Ureter (tissue), 1 donor: ENCODE data around the gene BCAS3. TPM values are rescaled to one million over a fixed set of nuclear protein-coding genes. Genes with fewer than 3 reads are reported as not detected.
"Not testable (repeated sequence)": the region's sequence is repeated elsewhere in the genome, so short reads cannot be mapped to it uniquely, and the experiment has no call there.

Source experiments
- DNase-seq: peaks from one replicate; pipeline ENCODE4 v3.0.0-alpha.2; 2020; ENCODE audit warnings: low spot score
- total RNA-seq: library from RNA; stranded (reverse); gene quantifications from one replicate; pipeline ENCODE4 v1.2.4, GENCODE V29; 2023
- donor health status: DM: yes; HTN: yes; CAD: no.

Gene BCAS3
- total RNA-seq, 1 donor from 2014 or later, result 57.9 TPM

DNA sequence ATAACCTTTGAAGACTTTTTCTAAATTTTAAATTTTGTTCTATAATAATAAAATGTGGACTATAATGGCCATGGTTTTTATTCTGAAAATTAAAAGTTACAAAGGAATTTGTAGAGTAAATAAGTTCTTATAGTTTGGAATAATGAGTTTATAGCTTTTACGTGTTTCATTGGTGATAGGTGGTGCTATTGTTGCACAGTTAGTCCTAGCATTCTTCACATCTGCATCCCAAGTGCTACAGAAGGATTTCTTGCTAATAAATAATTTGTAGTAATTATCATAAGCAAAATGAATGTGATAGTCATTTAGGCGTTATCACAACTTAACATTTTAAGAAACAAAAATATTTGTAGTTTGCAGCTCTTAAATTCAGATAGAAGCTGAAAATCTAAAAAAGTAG, 67.9 kb downstream of the BCAS3 start:
- DNase-seq, result no peak

DNA sequence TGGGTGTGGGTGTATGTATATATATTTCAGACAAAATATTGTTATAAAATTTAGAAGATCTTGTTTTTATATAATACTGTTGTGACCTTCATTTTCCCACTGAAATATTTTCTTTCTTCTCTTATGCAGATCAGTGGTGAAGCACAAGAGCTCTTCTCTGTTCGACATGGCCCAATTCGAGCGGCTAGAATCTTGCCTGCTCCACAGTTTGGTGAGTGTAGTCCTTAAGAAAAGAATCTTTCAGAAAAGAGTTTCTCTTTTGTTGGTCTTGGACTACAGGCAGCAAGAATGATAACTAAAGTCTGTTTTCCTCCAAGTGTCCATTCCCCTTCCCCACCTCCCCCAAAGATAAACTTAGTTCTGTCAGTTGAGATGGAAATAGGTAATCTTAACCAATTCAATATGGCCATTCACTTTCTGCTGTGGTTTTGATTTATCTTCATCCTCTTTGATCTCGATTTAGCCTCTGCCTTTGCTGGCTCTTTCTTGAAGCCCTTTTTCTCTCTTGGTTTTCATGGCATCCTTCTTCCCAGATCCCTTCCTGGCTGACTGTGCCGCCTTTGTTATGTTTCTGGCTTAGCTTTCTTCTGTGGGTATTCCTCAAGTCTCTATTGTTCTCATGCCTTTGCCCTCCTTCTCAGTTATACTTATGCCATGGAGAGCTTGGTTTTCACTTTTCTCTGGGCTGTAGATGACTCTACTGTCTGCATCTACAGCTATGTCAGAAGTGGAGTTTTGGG, 69.6 kb downstream of the BCAS3 start:
- DNase-seq, result no peak

GRCh38 chr17:60748204-60748603, 70.6 kb downstream of the BCAS3 start:
- DNase-seq, result no peak

- no peak for DNase-seq
These were observed 71.4 kb downstream of the BCAS3 start for GRCh38 chr17:60749050-60749449.

GRCh38 chr17:60749708-60750107, 72.1 kb downstream of the BCAS3 start:
- no peak for DNase-seq

GRCh38 chr17:60750640-60751039, 73.0 kb downstream of the BCAS3 start:
- DNase-seq, result no peak

GRCh38 chr17:60751884-60752283, 74.2 kb downstream of the BCAS3 start:
- no peak for DNase-seq

DNA sequence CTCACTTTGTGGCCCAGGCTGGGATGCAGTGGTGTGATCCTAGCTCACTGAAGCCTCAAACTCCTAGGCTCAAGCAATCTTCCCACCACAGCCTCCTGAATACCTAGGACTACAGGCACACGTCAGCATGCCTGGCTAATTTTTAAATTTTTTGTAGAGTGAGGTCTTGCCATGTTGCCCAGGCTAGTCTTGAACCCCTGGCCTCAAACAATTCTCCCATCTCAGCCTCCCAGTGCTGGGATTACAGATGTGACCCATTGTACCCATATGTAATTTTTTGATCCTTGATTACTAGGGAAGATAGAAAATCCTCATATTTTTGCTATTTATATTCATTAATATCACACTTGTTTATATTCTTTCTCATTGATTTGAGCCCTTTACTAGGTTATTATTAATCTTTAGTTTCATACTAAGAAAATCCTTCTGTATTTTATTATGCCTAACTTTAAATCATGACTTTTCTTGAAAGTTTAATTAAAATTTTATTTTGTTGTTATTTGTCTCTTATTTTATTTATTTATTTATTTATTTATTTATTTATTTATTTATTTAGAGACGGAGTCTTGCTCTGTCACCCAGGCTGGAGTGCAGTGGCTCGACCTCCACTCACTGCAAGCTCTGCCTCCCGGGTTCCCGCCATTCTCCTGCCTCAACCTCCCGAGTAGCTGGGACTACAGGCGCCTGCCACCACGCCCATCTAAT, 75.4 kb downstream of the BCAS3 start:
- DNase-seq, result no peak

- DNase-seq, result no peak
These were observed 76.5 kb downstream of the BCAS3 start for GRCh38 chr17:60754057-60754604.

DNA sequence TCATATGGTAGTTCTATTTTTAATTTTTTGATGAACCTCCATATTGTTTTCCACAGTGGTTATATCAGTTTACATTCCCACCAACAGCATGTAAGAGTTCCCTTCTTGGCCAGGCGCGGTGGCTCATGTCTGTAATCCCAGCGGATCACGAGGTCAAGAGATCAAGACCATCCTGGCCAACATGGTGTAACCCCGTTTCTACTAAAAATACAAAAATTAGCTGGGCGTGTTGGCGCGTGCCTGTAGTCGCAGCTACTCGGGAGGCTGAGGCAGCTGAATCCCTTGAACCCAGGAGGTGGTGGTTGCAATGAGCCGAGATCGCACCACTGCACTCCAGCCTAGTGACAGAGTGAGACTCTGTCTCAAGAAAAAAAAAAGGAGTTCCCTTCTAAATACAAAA, 79.1 kb downstream of the BCAS3 start:
- not testable (repeated sequence) for DNase-seq

GRCh38 chr17:60757437-60757836, 79.8 kb downstream of the BCAS3 start:
- no peak for DNase-seq

GRCh38 chr17:60759756-60760155, 82.1 kb downstream of the BCAS3 start:
- no peak for DNase-seq

DNA sequence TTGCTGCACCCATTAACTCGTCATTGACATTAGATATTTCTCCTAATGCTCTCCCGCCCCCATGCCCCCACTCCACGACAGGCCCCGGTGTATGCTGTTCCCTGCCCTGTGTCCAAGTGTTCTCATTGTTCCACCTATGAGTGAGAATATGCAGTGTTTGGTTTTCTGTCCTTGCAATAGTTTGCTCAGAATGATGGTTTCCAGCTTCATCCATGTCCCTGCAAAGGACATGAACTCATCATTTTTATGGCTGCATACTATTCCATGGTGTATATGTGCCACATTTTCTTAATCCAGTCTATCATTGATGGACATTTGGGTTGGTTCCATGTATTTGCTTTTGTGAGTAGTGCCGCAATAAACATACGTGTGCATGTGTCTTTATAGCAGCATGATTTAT, 83.7 kb downstream of the BCAS3 start:
- DNase-seq, result not testable (repeated sequence)

DNA sequence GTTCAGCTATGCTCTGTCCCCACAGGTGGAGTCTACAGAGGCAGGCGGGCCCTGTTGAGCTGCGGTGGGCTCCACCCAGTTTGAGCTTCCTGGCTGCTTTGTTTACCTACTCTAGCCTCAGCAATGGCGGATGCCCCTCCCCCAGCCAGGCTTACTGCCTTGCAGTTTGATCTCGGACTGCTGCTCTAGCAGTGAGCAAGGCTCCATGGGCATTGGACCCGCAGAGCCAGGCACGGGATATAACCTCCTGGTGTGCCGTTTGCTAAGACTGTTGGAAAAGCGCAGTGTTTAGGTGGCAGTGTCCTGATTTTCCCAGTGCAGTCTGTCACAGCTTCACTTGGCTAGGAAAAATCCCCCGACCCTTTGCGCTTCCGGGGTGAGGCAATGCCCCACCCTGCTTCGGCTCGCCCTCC, 89.1 kb downstream of the BCAS3 start:
- DNase-seq, result no peak

DNA sequence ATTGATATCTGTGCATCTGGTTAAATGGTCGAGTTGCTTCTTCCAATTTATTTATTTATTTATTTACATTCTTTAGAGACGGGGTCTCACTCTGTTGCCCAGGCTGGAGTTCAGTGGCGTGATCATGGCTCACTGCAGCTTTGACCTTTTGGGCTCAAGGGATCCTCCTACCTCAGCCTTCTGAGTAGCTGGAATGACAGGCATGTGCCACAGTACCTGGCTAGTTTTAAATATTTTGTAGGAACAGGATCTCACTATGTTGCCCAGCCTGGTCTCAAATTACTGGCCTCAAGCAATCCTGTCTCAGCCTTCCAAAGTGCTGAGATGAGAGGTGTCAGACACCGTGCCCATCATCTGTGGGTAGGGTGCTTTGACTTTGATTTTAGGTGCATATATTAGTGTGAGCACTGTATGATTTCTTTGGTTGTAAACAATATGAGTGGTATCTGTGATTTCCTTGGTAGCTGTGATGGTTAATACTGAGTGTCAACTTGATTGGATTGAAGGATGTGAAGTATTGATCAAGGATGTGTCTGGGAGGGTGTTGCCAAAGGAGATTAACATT, 90.2 kb downstream of the BCAS3 start:
- no peak for DNase-seq

DNA sequence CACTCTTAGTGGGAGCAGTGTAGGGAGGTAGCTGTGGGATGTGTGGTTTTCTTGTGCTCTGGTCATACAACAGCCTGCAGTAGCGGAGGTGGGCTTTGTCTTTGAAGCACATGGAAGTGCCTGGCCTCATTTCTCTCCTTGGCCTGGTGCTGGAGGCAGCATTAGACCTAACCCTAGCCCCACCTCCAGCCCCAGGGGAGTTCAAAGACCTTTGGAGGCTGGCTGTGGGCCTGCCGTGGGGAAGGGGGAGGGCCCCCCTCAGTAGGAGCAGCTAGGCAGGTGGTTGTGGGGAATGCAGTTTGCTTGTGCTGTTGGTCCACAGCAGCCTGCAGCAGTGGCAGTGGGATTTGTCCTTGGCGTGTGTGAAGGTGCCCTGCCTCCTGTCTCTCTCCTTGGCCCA, 91.7 kb downstream of the BCAS3 start:
- no peak for DNase-seq

- DNase-seq, result no peak
These were observed 93.3 kb downstream of the BCAS3 start for GRCh38 chr17:60770946-60771422.

DNA sequence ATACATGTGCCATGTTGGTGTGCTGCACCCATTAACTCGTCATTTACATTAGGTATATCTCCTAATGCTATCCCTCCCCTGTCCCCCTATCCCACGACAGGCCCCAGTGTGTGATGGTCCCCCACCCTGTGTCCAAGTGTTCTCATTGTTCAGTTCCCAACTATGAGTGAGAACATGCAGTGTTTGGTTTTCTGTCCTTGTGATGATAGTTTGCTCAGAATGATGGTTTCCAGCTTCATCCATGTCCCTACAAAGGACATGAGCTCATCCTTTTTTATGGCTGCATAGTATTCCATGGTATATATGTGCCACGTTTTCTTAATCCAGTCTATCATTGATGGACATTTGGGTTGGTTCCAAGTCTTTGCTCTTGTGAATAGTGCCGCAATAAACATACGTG, 94.0 kb downstream of the BCAS3 start:
- DNase-seq, result not testable (repeated sequence)

- no peak for DNase-seq
These were observed 95.9 kb downstream of the BCAS3 start for GRCh38 chr17:60773552-60773951.

- DNase-seq, result no peak
These were observed 104.3 kb downstream of the BCAS3 start for GRCh38 chr17:60781880-60782412.

- DNase-seq, result no peak
These were observed 105.1 kb downstream of the BCAS3 start for GRCh38 chr17:60782742-60783141.

- DNase-seq, result no peak
These were observed 112.6 kb downstream of the BCAS3 start for GRCh38 chr17:60790205-60790604.
